PC-3 (cell line): ENCODE results near the gene KAZN. TPM values are rescaled to one million over a fixed set of nuclear protein-coding genes. Genes with fewer than 3 reads are reported as not detected.

Experiments used
- ATAC-seq: fragments of 200-7000 bp; cut with Tn5 transposase; 2 replicates; pipeline ENCODE4 v1.9.1; 2020; ENCODE audit warnings: mild to moderate bottlenecking, moderate library complexity
- BruUV-seq: library from RNA; stranded (reverse); fragments of 400-500 nt; replicated peaks from 2 replicates; lab custom pipeline; 2021; lab: Mats Ljungman, UMichigan
- CTCF ChIA-PET: fragments of 300-600 bp; sonication (Branson Sonifier 250); formaldehyde crosslinking; loops from one replicate; lab custom pipeline; 2022; ENCODE audit warnings: antibody characterized with exemption; lab: Charles Lee
- POLR2A ChIA-PET: fragments of 300-600 bp; sonication (Branson Sonifier 250); formaldehyde crosslinking; loops from one replicate; lab custom pipeline; 2022; ENCODE audit warnings: antibody characterized with exemption; ENCODE audit not compliant: unreplicated experiment; lab: Charles Lee
- DNase-seq: peaks from one replicate; pipeline ENCODE4 v3.0.0-alpha.2; 2015
- H2AFZ ChIP-seq: fragments of 300-600 bp; sonication (generic); 2 replicates; pipeline ENCODE4 v1.6.0; 2016; ENCODE audit warnings: antibody characterized with exemption, low read length
- H3F3A ChIP-seq: fragments of 300-600 bp; sonication (generic); one replicate; pipeline ENCODE4 v1.6.0; 2017; ENCODE audit warnings: antibody characterized with exemption, low read length, control low read depth, mild to moderate bottlenecking; ENCODE audit not compliant: unreplicated experiment
- H3K27ac ChIP-seq: fragments of 300-600 bp; sonication (generic); 2 replicates; pipeline ENCODE4 v1.5.1; 2016; ENCODE audit warnings: mild to moderate bottlenecking, low read length
- H3K27me3 ChIP-seq: fragments of 300-600 bp; sonication (generic); 2 replicates; pipeline ENCODE4 v1.6.1; 2016; ENCODE audit warnings: low read length, mixed read lengths
- H3K36me3 ChIP-seq: fragments of 300-600 bp; sonication (generic); 2 replicates; pipeline ENCODE4 v1.6.1; 2016; ENCODE audit warnings: low read depth, mixed run types, low read length, mixed read lengths
- H3K4me1 ChIP-seq: fragments of 300-600 bp; sonication (generic); 2 replicates; pipeline ENCODE4 v1.5.1; 2016; ENCODE audit warnings: low read length; ENCODE audit not compliant: insufficient read depth
- H3K4me2 ChIP-seq: fragments of 300-600 bp; sonication (generic); 2 replicates; pipeline ENCODE4 v1.6.0; 2016; ENCODE audit warnings: low read length
- H3K4me3 ChIP-seq: fragments of 300-600 bp; sonication (generic); 2 replicates; pipeline ENCODE4 v1.5.1; 2016; ENCODE audit warnings: mild to moderate bottlenecking, low read length, mixed read lengths
- H3K79me2 ChIP-seq: fragments of 300-600 bp; sonication (generic); 2 replicates; pipeline ENCODE4 v1.6.1; 2017; ENCODE audit warnings: low read length, mixed read lengths
- H3K9ac ChIP-seq: fragments of 300-600 bp; sonication (generic); 2 replicates; pipeline ENCODE4 v1.6.0; 2016; ENCODE audit warnings: mild to moderate bottlenecking, low read length
- H3K9me2 ChIP-seq: fragments of 300-600 bp; sonication (generic); replicated peaks from 2 replicates; pipeline ENCODE4 v1.6.1; 2016; ENCODE audit warnings: mixed run types, low read length, mixed read lengths
- H3K9me3 ChIP-seq: fragments of 300-600 bp; sonication (generic); 2 replicates; pipeline ENCODE4 v1.6.1; 2016; ENCODE audit warnings: low read length, mixed read lengths
- H4K20me1 ChIP-seq: fragments of 300-600 bp; sonication (generic); 2 replicates; pipeline ENCODE4 v1.6.1; 2016; ENCODE audit warnings: low read length, mixed read lengths
- EZH2 ChIP-seq: fragments of 300-600 bp; sonication (generic); IDR thresholded peaks from one replicate; pipeline ENCODE4 v1.6.1; 2017; ENCODE audit warnings: antibody characterized with exemption, mild to moderate bottlenecking, low read length; ENCODE audit not compliant: unreplicated experiment
- EZH2phosphoT487 ChIP-seq: fragments of 300-600 bp; sonication (generic); IDR thresholded peaks from 2 replicates; pipeline ENCODE4 v1.6.1; 2018; ENCODE audit warnings: mild to moderate bottlenecking, antibody characterized with exemption, low read length, borderline replicate concordance
- intact Hi-C: fragments of 100-400 bp; cut with micrococcal nuclease; formaldehyde crosslinking; loops from 2 replicates; pipeline ENCODE4 v1.9.0; 2023
- total RNA-seq: library from RNA; depleted of rRNA; stranded (reverse); fragments of >200 nt; gene quantifications from 2 replicates; pipeline ENCODE4 v1.2.3, GENCODE V29; 2014
- TF ChIP-seq, protein P1 (sequence below): fragments of 300-600 bp; sonication (generic); conservative IDR thresholded peaks from 2 replicates; pipeline ENCODE4 v1.5.1; 2017; ENCODE audit warnings: antibody characterized with exemption, low read depth, mild to moderate bottlenecking, low read length

KAZN gene
- total RNA-seq, 1 experiment from 2014 or later = 2.0 TPM

DNA sequence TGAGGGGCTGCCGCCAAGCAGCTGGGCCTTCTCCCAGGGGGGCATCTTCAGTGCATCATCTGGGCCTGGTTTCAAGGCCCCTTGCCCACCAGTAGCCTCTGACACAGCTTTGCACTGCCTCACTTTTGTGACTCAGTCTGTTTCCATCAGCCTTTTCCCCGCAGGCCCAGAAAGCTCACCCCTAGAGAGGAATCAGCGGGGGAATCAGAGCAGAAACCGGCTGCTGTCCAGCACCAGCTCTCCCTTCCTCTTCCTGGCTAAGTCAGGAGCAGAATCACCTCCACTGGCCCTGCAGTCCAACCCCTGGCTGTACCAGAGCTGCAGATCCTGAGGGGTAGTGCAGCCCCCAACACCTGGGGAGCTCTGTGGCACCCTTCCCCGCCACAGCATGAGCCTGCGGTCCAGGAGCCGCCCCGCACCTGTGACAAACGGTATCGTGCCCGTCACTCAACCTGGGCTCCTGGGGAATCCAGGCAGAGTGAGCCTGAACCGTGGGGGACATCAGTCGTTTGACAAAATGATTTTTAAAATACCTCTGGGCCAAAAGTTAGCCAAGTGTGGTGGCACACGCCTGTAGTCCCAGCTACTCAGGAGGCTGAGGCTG is 471.8 kb downstream of the KAZN start:
- ChIA-PET POLR2A (no interaction called here), CTCF (no interaction called here)
- H3K79me2 ChIP-seq = no peaks in the 10 kb centered on the region
- H3K9me2 ChIP-seq = no peaks in the 10 kb centered on the region
- no peaks in the 10 kb centered on the region for H3K27me3 ChIP-seq
- TF ChIP-seq, protein P1, sequence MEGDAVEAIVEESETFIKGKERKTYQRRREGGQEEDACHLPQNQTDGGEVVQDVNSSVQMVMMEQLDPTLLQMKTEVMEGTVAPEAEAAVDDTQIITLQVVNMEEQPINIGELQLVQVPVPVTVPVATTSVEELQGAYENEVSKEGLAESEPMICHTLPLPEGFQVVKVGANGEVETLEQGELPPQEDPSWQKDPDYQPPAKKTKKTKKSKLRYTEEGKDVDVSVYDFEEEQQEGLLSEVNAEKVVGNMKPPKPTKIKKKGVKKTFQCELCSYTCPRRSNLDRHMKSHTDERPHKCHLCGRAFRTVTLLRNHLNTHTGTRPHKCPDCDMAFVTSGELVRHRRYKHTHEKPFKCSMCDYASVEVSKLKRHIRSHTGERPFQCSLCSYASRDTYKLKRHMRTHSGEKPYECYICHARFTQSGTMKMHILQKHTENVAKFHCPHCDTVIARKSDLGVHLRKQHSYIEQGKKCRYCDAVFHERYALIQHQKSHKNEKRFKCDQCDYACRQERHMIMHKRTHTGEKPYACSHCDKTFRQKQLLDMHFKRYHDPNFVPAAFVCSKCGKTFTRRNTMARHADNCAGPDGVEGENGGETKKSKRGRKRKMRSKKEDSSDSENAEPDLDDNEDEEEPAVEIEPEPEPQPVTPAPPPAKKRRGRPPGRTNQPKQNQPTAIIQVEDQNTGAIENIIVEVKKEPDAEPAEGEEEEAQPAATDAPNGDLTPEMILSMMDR = no peak
- no peak for TF ChIP-seq EZH2
- no peak for TF ChIP-seq EZH2phosphoT487
- H3K27ac ChIP-seq = no peak overlapping the region
- no TSS peak for BruUV-seq
- DNase-seq (no peak), ATAC-seq (no peak)
- H4K20me1 ChIP-seq = no peaks in the 10 kb centered on the region
- no peak overlapping the region for H2AFZ ChIP-seq
- no peaks in the 10 kb centered on the region for H3F3A ChIP-seq
- intact Hi-C loops = no loop called here
- H3K4me3 ChIP-seq = no peak overlapping the region
- no peaks in the 10 kb centered on the region for H3K36me3 ChIP-seq
- H3K9ac ChIP-seq = no peak overlapping the region
- no peaks in the 10 kb centered on the region for H3K9me3 ChIP-seq
- no peak overlapping the region for H3K4me2 ChIP-seq
- no peaks in the 10 kb centered on the region for H3K4me1 ChIP-seq

DNA sequence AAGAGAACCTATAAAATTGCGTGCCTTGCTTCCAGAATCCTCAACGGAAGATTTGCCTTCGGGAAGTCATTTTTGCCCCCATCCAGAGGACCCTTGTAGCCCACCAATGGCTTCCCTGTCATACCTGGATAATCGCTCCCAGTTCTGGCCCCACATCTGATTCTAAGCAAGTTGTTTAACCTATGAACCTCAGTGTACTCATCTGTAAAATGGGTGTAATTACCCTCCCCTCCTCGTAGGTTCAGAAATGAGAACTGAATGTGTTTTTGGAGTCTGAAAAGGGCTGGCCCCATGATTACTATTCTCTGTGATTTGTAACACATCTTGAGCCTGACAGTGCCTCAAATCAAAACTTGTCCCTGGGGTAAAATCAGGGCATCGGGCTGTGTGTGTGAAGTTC is 473.5 kb downstream of the KAZN start:
- DNase-seq = no peak
- Histone ChIP-seq H3F3A (no peaks in the 10 kb centered on the region), H3K4me1 (no peaks in the 10 kb centered on the region), H4K20me1 (no peaks in the 10 kb centered on the region), H3K9me3 (no peaks in the 10 kb centered on the region), H3K79me2 (no peaks in the 10 kb centered on the region), H3K9ac (no peak overlapping the region), H3K27ac (no peak overlapping the region), H3K36me3 (no peaks in the 10 kb centered on the region), H3K4me3 (no peak overlapping the region), H3K27me3 (no peaks in the 10 kb centered on the region), H3K9me2 (no peaks in the 10 kb centered on the region), H2AFZ (no peak overlapping the region), H3K4me2 (no peak overlapping the region)
- BruUV-seq = no TSS peak
- no peak for ATAC-seq
- POLR2A ChIA-PET = no interaction called here
- intact Hi-C loops = no loop called here
- CTCF ChIA-PET = no interaction called here
- TF ChIP-seq, protein P1 = no peak
- no peak for TF ChIP-seq EZH2
- no peak for TF ChIP-seq EZH2phosphoT487

DNA sequence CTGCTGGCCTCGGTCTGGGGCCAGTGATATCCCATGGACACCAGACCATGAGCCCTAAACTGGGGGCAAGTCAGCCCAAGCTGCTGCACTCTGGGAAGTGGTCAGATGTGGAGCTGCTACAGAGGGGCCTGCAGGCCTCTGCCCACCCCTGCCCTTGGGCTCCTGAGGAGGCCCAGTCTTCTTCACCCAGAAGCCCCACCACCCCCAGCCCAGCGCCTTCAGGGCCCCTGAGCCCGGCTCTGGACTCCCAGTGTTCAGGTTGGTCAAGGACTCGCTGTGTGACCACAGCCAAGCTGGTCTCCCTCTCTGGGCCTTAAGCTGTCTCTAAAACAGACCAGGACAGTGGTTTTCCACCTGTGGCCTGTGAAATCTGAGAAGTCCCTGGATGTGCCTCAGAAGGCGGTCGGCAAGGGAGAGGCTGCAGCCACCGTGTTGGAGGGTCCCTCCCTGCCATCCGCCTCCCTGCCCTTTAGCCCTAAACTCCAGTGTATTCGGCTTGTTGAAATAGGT is 475.4 kb downstream of the KAZN start:
- no peak overlapping the region for H2AFZ ChIP-seq
- no peak overlapping the region for H3K9ac ChIP-seq
- H3K36me3 ChIP-seq = no peaks in the 10 kb centered on the region
- no peaks in the 10 kb centered on the region for H3K9me2 ChIP-seq
- no peaks in the 10 kb centered on the region for H3K79me2 ChIP-seq
- H3K27me3 ChIP-seq = no peaks in the 10 kb centered on the region
- ATAC-seq (no peak), DNase-seq (no peak)
- H3K4me2 ChIP-seq = no peak overlapping the region
- H3F3A ChIP-seq = no peaks in the 10 kb centered on the region
- no TSS peak for BruUV-seq
- H4K20me1 ChIP-seq = no peaks in the 10 kb centered on the region
- no peak overlapping the region for H3K27ac ChIP-seq
- TF ChIP-seq EZH2 (no peak), EZH2phosphoT487 (no peak)
- TF ChIP-seq, protein P1 = no peak
- no peaks in the 10 kb centered on the region for H3K9me3 ChIP-seq
- H3K4me1 ChIP-seq = no peaks in the 10 kb centered on the region
- ChIA-PET POLR2A (no interaction called here), CTCF (no interaction called here)
- H3K4me3 ChIP-seq = no peak overlapping the region
- intact Hi-C loops = no loop called here
